GM12873 (cell line): ENCODE data around the gene TAL2.

Experiments used
- TF ChIP-seq, protein P1 (sequence below): IDR thresholded peaks from 2 replicates; pipeline ENCODE4 v1.5.1; 2012; ENCODE audit warnings: low read depth, mild to moderate bottlenecking, moderate library complexity, low read length, control low read depth; ENCODE audit not compliant: insufficient read depth; ENCODE audit errors: missing control alignments

TAL2 gene

DNA sequence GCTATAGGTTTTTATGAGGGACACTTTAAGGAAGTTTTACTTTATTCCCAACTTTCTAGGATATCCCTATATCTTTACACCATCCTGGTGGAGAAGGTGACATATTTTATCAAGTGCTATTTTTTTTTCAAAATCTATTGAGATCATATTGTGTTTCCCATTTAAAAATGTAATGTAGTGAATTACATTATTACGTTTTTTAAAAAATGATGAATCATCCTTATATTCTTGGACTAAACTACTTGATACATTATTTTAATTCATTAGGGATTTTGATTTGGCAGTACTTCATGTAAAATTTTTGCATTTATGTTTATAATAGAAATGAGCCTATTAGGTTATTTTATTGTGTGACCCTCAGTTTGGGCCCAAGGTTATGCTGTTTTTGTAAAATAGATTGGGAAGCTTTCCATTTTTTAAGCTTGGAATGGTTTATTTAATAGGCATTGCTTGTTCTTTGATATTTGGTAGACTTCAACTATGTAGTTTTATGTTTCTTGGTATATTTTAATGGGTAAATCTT lies 36.2 kb downstream of the TAL2 start:
- TF ChIP-seq, protein P1, sequence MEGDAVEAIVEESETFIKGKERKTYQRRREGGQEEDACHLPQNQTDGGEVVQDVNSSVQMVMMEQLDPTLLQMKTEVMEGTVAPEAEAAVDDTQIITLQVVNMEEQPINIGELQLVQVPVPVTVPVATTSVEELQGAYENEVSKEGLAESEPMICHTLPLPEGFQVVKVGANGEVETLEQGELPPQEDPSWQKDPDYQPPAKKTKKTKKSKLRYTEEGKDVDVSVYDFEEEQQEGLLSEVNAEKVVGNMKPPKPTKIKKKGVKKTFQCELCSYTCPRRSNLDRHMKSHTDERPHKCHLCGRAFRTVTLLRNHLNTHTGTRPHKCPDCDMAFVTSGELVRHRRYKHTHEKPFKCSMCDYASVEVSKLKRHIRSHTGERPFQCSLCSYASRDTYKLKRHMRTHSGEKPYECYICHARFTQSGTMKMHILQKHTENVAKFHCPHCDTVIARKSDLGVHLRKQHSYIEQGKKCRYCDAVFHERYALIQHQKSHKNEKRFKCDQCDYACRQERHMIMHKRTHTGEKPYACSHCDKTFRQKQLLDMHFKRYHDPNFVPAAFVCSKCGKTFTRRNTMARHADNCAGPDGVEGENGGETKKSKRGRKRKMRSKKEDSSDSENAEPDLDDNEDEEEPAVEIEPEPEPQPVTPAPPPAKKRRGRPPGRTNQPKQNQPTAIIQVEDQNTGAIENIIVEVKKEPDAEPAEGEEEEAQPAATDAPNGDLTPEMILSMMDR = no peak

DNA sequence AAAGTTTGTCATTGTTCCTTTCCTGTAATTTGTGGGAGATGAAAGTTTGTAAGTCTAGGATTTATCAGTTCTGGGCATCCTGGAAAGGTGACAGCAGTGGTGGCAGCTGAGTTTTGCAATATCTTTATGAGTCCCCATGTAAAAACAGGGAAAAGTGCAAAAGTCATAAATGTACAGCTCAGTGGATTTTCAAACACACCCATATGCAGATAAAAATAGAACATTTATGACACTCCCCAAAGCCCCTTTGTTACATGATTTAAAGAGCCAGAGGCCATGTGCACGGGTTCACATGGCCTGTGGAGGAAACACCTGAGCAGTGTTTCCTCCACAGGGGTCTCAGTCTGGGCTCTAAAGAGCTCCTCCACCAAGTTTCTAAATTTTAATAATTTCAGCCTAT lies 38.4 kb downstream of the TAL2 start:
- TF ChIP-seq, protein P1 = no peak

GRCh38 chr9:105701145-105701544 lies 38.9 kb downstream of the TAL2 start:
- TF ChIP-seq, protein P1 = no peak

- TF ChIP-seq, protein P1 = no peak
Observed at GRCh38 chr9:105702207-105702606, 40.0 kb downstream of the TAL2 start.

- TF ChIP-seq, protein P1 = no peak
Observed at GRCh38 chr9:105706156-105706555, 43.9 kb downstream of the TAL2 start.

DNA sequence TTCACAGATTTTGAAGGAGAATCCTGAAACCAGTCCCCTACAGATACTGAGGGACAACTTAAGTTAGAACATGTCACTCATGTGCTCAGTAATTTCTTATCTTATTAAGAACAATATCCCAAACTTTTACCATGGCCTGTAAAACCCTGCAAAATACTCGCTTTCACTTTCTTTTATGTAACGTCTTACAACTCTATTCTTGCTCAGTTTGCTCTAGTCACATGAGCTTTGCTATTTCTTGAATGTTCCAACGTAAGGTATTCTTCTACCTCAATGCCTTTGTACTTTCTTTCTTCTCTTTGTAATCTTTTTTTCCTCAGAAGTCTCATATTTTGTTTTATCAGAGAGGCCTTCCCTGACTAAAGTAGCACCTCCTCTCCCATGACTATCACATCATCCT lies 46.1 kb downstream of the TAL2 start:
- TF ChIP-seq, protein P1 = no peak

DNA sequence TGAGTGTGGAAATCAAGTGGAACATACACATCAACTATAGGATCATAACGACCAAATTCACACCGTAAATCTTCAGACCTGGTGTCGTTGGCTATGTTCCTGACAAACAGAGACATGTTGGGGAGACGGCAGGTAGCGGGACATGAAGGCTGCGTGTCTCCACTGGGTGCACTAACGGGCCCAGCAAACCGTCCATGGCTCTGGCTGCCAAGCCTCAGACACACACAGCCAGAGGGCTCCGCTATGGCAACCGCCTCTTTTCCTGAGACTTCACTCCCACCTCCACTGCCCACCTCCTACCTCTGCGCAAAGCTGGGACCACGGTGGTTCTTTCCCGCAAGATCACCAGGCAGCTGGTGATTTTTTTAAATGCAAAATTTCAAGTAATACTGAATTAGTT lies 48.4 kb downstream of the TAL2 start:
- TF ChIP-seq, protein P1 = no peak
